K562 (cell line): Measurements from ENCODE around the gene FOSL2. TPM values are rescaled to one million over a fixed set of nuclear protein-coding genes. Genes with fewer than 3 reads are reported as not detected.

Source experiments
- ATF2 ChIP-seq: sonication (generic); formaldehyde crosslinking; IDR thresholded peaks from 2 replicates; pipeline ENCODE4 v1.8.1; 2022; ENCODE audit warnings: missing genetic modification reagents
- BRD4 ChIP-seq: fragments of 200-600 bp; sonication (generic); IDR thresholded peaks from 2 replicates; pipeline ENCODE4 v1.6.1; 2017; ENCODE audit warnings: inconsistent platforms
- CBX5 ChIP-seq: IDR thresholded peaks from 2 replicates; pipeline ENCODE4 v1.6.1; 2014; ENCODE audit warnings: low read depth, borderline replicate concordance
- CCNT2 ChIP-seq: IDR thresholded peaks from 2 replicates; pipeline ENCODE4 v1.6.1; 2011; ENCODE audit warnings: borderline replicate concordance, low read depth, mild to moderate bottlenecking, moderate library complexity, mixed read lengths, low read length; ENCODE audit not compliant: insufficient read length; ENCODE audit errors: extremely low read depth
- CHCHD3 ChIP-seq: fragments of 250-450 bp; sonication (Bioruptor Pico); IDR thresholded peaks from 2 replicates; pipeline ENCODE4 v2.1.2; 2022; ENCODE audit warnings: mild to moderate bottlenecking
- CSDE1 ChIP-seq, 2 experiments: fragments of 450-650 bp; IDR thresholded peaks; 2 replicates each; pipeline ENCODE4 v1.6.1; 2016; ENCODE audit warnings: mild to moderate bottlenecking in 1 of 2
- ERF ChIP-seq: fragments of 450-650 bp; formaldehyde crosslinking; IDR thresholded peaks from 2 replicates; pipeline ENCODE4 v1.4.0; 2020; ENCODE audit warnings: mild to moderate bottlenecking, mixed read lengths
- FOSL1 ChIP-seq: fragments of 200-800 bp; sonication (Bioruptor generic); conservative IDR thresholded peaks from 2 replicates; pipeline ENCODE4 v1.6.1; 2016; ENCODE audit warnings: missing genetic modification characterization, missing compliant biosample characterization
- FOXA1 ChIP-seq: fragments of 450-650 bp; IDR thresholded peaks from 2 replicates; pipeline ENCODE4 v1.6.1; 2016; ENCODE audit warnings: mild to moderate bottlenecking, borderline replicate concordance
- HDAC6 ChIP-seq: IDR thresholded peaks from 2 replicates; pipeline ENCODE4 v1.6.1; 2012; ENCODE audit warnings: low read depth, mild to moderate bottlenecking, control low read depth, inconsistent platforms, low read length, moderate library complexity
- IFI16 ChIP-seq: fragments of 250-450 bp; sonication (Bioruptor Pico); IDR thresholded peaks from 2 replicates; pipeline ENCODE4 v2.1.2; 2022; ENCODE audit warnings: mild to moderate bottlenecking, inconsistent platforms
- JUND ChIP-seq, 2 experiments: IDR thresholded peaks; 2 replicates in 1 of 2; 3 replicates in 1 of 2; pipeline ENCODE4 v1.6.1; 2011; ENCODE audit warnings: borderline replicate concordance in 2 of 2, low read depth in 2 of 2, low read length in 2 of 2, improper control_type of control experiment in 1 of 2, missing biosample characterization in 1 of 2, missing genetic modification characterization in 1 of 2, missing genetic modification reagents in 1 of 2
- MCM7 ChIP-seq, 2 experiments: fragments of 450-650 bp; IDR thresholded peaks; 2 replicates each; pipeline ENCODE4 v1.6.1; 2016 to 2018
- NKRF ChIP-seq: fragments of 450-650 bp; IDR thresholded peaks from 2 replicates; pipeline ENCODE4 v1.6.1; 2016; ENCODE audit warnings: borderline replicate concordance
- OTX1 ChIP-seq: fragments of 450-650 bp; formaldehyde crosslinking; IDR thresholded peaks from 2 replicates; pipeline ENCODE4 v1.4.0; 2022; ENCODE audit warnings: mild to moderate bottlenecking
- PPARD ChIP-seq: fragments of 250-450 bp; sonication (Bioruptor Pico); IDR thresholded peaks from 2 replicates; pipeline ENCODE4 v1.8.0; 2022; ENCODE audit warnings: inconsistent platforms, mild to moderate bottlenecking, moderate library complexity
- RHOXF2B ChIP-seq: fragments of 250-450 bp; sonication (Bioruptor Pico); conservative IDR thresholded peaks from 2 replicates; pipeline ENCODE4 v1.5.1; 2021
- SIN3B ChIP-seq: fragments of 450-650 bp; IDR thresholded peaks from 2 replicates; pipeline ENCODE4 v1.6.1; 2017; ENCODE audit warnings: low read depth, mild to moderate bottlenecking, moderate library complexity
- SIX5 ChIP-seq, 2 experiments: IDR thresholded peaks; 2 replicates each; pipeline ENCODE4 v1.6.1; 2011; ENCODE audit warnings: low read length in 2 of 2, borderline replicate concordance in 1 of 2, low read depth in 1 of 2, mild to moderate bottlenecking in 1 of 2, moderate library complexity in 1 of 2; ENCODE audit not compliant: insufficient read depth in 1 of 2
- THRAP3 ChIP-seq: fragments of 450-650 bp; IDR thresholded peaks from 2 replicates; pipeline ENCODE4 v1.6.1; 2016; ENCODE audit warnings: mild to moderate bottlenecking, inconsistent platforms, borderline replicate concordance
- ZC3H4 ChIP-seq: sonication (generic); formaldehyde crosslinking; IDR thresholded peaks from 2 replicates; pipeline ENCODE4 v1.9.0; 2021; ENCODE audit warnings: missing genetic modification reagents, borderline replicate concordance
- ZNF57 ChIP-seq: fragments of 450-650 bp; formaldehyde crosslinking; IDR thresholded peaks from 2 replicates; pipeline ENCODE4 v1.4.0; 2020; ENCODE audit warnings: mild to moderate bottlenecking, moderate library complexity
- ZNF668 ChIP-seq: fragments of 250-450 bp; sonication (Bioruptor Pico); IDR thresholded peaks from 2 replicates; pipeline ENCODE4 v1.8.0; 2022; ENCODE audit warnings: mild to moderate bottlenecking, inconsistent platforms
- ZNF76 ChIP-seq: fragments of 250-450 bp; sonication (Bioruptor Pico); IDR thresholded peaks from 2 replicates; pipeline ENCODE4 v1.4.0; 2020; ENCODE audit warnings: mild to moderate bottlenecking, moderate library complexity, borderline replicate concordance
- ZNF780A ChIP-seq: fragments of 250-450 bp; sonication (Bioruptor Pico); IDR thresholded peaks from 2 replicates; pipeline ENCODE4 v1.5.0; 2021; ENCODE audit warnings: mild to moderate bottlenecking
- polyA plus RNA-seq, 8 experiments: library from polyadenylated mRNA; depleted of rRNA in 4 of 8; stranded (reverse) in 5 of 8; unstranded in 3 of 8; fragments of >200 nt; fragmentation: Nextera tagmentation in 2 of 8; fragmentation: Illumina TruSeq in 1 of 8; extraction: Ambion mirVana in 2 of 8; extraction: Trizol in 1 of 8; gene quantifications; 2 replicates each; pipeline versions ENCODE4 v1.2.1 to v1.2.3, GENCODE V29; 2011 to 2014; ENCODE audit warnings: inconsistent platforms in 1 of 8, missing spikeins in 1 of 8
- total RNA-seq, 7 experiments: library from RNA; depleted of rRNA in 6 of 7; stranded (reverse); fragments of >200 nt in 6 of 7; fragmentation: Illumina TruSeq in 2 of 7; extraction: Trizol in 2 of 7; gene quantifications; 2 replicates each; pipeline versions ENCODE4 v1.2.1 to v1.2.3, GENCODE V29; 2011 to 2021; ENCODE audit warnings: low replicate concordance in 1 of 7
- TF ChIP-seq, protein P1 (sequence below): fragments of 250-450 bp; sonication (Bioruptor Pico); IDR thresholded peaks from 2 replicates; pipeline ENCODE4 v1.8.0; 2021; ENCODE audit warnings: moderate library complexity, mild to moderate bottlenecking, inconsistent platforms

Gene FOSL2
- total and polyA plus RNA-seq, 9 of the 15 experiments (the other 6 are each of a cell fraction or from before 2014, with no cell fraction given) = 0.04 to 2.9 (median 0.80) TPM

- no peak for TF ChIP-seq CHCHD3
- no peak for TF ChIP-seq PPARD
- no peak for TF ChIP-seq ZNF57
- no peak for TF ChIP-seq FOXA1
- no peak for TF ChIP-seq IFI16 (CRISPR knock-in tag)
- TF ChIP-seq ZNF76 = no peak
- TF ChIP-seq MCM7 (IDR thresholded peaks at IDR 0.05) = no peak
- TF ChIP-seq THRAP3 = no peak
- TF ChIP-seq JUND (IDR thresholded peaks at IDR 0.05; ENCODE audit: borderline replicate concordance, low read depth, low read length) = peak; percentile 95
- peak; percentile 89; the same call in 1 of the 3 replicates for TF ChIP-seq JUND (tag; IDR thresholded peaks at IDR 0.05; ENCODE audit: borderline replicate concordance, low read depth, low read length)
- TF ChIP-seq CSDE1 (IDR thresholded peaks at IDR 0.05) = peak in 1 of 2 experiments; percentile 54; a peak in 1 of 4 replicates
- no peak for TF ChIP-seq CBX5
- no peak for TF ChIP-seq ERF (CRISPR knock-in tag)
- TF ChIP-seq, protein P1, sequence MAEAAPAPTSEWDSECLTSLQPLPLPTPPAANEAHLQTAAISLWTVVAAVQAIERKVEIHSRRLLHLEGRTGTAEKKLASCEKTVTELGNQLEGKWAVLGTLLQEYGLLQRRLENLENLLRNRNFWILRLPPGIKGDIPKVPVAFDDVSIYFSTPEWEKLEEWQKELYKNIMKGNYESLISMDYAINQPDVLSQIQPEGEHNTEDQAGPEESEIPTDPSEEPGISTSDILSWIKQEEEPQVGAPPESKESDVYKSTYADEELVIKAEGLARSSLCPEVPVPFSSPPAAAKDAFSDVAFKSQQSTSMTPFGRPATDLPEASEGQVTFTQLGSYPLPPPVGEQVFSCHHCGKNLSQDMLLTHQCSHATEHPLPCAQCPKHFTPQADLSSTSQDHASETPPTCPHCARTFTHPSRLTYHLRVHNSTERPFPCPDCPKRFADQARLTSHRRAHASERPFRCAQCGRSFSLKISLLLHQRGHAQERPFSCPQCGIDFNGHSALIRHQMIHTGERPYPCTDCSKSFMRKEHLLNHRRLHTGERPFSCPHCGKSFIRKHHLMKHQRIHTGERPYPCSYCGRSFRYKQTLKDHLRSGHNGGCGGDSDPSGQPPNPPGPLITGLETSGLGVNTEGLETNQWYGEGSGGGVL (CRISPR knock-in tag) = no peak
- no peak for TF ChIP-seq OTX1
- TF ChIP-seq SIN3B = no peak
- no peak for TF ChIP-seq HDAC6
- no peak for TF ChIP-seq BRD4
- no peak for TF ChIP-seq ZNF780A
- no peak for TF ChIP-seq ZC3H4 (CRISPR knock-in tag)
- no peak for TF ChIP-seq ZNF668 (CRISPR knock-in tag)
- TF ChIP-seq SIX5 (IDR thresholded peaks at IDR 0.05; ENCODE audit: borderline replicate concordance in 1 of 2, insufficient read depth in 1 of 2, low read depth in 1 of 2, low read length in 2 of 2) = 0 out of 4 replicates have a peak, but pooled peaks of 1 of the 2 experiments have one; percentile 1
- peak; percentile 81 for TF ChIP-seq FOSL1 (tag)
- TF ChIP-seq CCNT2 = peak; percentile 92
- no peak for TF ChIP-seq ATF2 (CRISPR knock-in tag)
- TF ChIP-seq RHOXF2B = no peak
- no peak for TF ChIP-seq NKRF
These were observed 37.0 kb upstream of the FOSL2 start (continued) for GRCh38 chr2:28355521-28356094.
